Adrenal gland (tissue), 5 donors: ENCODE measurements around the gene UBE2H.

Experiments
- POLR2A ChIP-seq, 2 donors: fragments of 450-650 bp; IDR thresholded peaks; one replicate each; pipeline ENCODE4 v1.6.1; 2017; ENCODE audit warnings: antibody characterized with exemption in 2 of 2, mild to moderate bottlenecking in 2 of 2, moderate library complexity in 1 of 2
- TF ChIP-seq, protein P1 (sequence below), 6 experiments: fragments of 450-650 bp in 4 of 6; fragments of 200-600 bp in 2 of 6; sonication (generic) in 1 of 6; IDR thresholded peaks; 1 replicate in 5 of 6; 2 replicates in 1 of 6; pipeline versions ENCODE4 v1.5.1 to v1.8.0; 2016 to 2021; ENCODE audit warnings: antibody characterized with exemption in 6 of 6, mild to moderate bottlenecking in 2 of 6, moderate library complexity in 1 of 6
- donor health status: DM: no; HTN: no; CAD: no.

DNA sequence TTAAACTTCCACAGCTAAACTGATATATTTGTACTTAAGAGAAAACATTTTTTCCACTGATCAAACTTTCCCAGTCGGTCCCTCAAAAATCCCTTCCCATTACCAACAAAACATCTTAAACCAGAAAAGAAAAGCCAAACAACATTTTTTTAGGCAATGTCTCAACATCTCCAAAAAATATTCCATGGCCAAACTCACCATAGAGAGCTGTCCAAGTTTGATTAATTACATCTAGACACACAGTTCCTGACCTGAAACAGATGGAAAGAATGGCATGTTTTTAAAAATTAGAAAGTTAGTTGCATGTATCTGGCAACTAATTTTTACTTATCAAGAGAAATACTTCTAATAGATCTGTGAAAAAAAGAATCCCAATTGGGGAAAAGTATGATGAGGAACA, 95.4 kb downstream of the UBE2H start:
- TF ChIP-seq, protein P1, sequence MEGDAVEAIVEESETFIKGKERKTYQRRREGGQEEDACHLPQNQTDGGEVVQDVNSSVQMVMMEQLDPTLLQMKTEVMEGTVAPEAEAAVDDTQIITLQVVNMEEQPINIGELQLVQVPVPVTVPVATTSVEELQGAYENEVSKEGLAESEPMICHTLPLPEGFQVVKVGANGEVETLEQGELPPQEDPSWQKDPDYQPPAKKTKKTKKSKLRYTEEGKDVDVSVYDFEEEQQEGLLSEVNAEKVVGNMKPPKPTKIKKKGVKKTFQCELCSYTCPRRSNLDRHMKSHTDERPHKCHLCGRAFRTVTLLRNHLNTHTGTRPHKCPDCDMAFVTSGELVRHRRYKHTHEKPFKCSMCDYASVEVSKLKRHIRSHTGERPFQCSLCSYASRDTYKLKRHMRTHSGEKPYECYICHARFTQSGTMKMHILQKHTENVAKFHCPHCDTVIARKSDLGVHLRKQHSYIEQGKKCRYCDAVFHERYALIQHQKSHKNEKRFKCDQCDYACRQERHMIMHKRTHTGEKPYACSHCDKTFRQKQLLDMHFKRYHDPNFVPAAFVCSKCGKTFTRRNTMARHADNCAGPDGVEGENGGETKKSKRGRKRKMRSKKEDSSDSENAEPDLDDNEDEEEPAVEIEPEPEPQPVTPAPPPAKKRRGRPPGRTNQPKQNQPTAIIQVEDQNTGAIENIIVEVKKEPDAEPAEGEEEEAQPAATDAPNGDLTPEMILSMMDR (IDR thresholded peaks at IDR 0.05) = no peak
- no peak for TF ChIP-seq POLR2A (IDR thresholded peaks at IDR 0.05)
